GM10248 (cell line): ENCODE data around the gene CCR7.
A peak's percentile ranks its signal among the peaks of the same experiment; 100 is the strongest.

Experiments used
- CTCF ChIA-PET: fragments of 300-600 bp; sonication (Branson Sonifier 250); formaldehyde crosslinking; extraction: SDS; loops from one replicate; lab custom pipeline; 2021; ENCODE audit warnings: antibody characterized with exemption; lab: Yijun Ruan, JAX
- POLR2A ChIA-PET: fragments of 350-650 bp; sonication (Branson Sonifier 250); formaldehyde crosslinking; extraction: SDS; loops from one replicate; lab custom pipeline; 2020; ENCODE audit warnings: antibody characterized with exemption; lab: Yijun Ruan, JAX
- DNase-seq: peaks from one replicate; pipeline ENCODE4 v3.0.0; 2012; ENCODE audit errors: extremely low spot score
- CTCF ChIP-seq: IDR thresholded peaks from 2 replicates; pipeline ENCODE4 v1.5.1; 2012; ENCODE audit warnings: mild to moderate bottlenecking, low read depth; ENCODE audit errors: extremely low read depth, missing control alignments, control extremely low read depth

The CCR7 gene

GRCh38 chr17:40564883-40565768 lies at the start of gene CCR7:
CCR7 (minus strand) TSS chr17:40565472; CDS start chr17:40565409, 63 bp downstream.
- CTCF ChIA-PET, result interaction anchor here (0.9 to 24.3 kb wide), 8 partner anchors 12 to 56 kb away, joined by 3 to 356 read pairs (median 29); no protein-coding TSS in a partner anchor
- peak; percentile 65 for DNase-seq
- POLR2A ChIA-PET, result interaction anchor here (0.5 to 6.2 kb wide), 6 partner anchors 17 to 70 kb away, joined by 3 to 64 read pairs (median 6); no protein-coding TSS in a partner anchor
- TF ChIP-seq CTCF, result no peak

GRCh38 chr17:40614431-40615067 lies 49.3 kb upstream of the CCR7 start:
- CTCF ChIA-PET, result interaction anchor here (0.7 to 6.0 kb wide), 38 partner anchors 8 to 1051 kb away, joined by 3 to 127 read pairs (median 8); partner anchors contain the start of genes CCR7, SMARCE1 and TOP2A
- TF ChIP-seq CTCF, result no peak
- no peak for DNase-seq
- POLR2A ChIA-PET, result interaction anchor here (0.6 to 2.0 kb wide), 10 partner anchors 7 to 87 kb away, joined by 3 to 64 read pairs (median 8); partner anchors contain the start of gene CCR7

- CTCF ChIA-PET, result interaction anchor here (1.1 to 6.0 kb wide), 10 partner anchors 10 to 1049 kb away, joined by 3 to 127 read pairs (median 15); partner anchors contain the start of gene CCR7
Measured at GRCh38 chr17:40613467-40614154, 48.3 kb upstream of the CCR7 start.

GRCh38 chr17:40612599-40613244 lies 47.5 kb upstream of the CCR7 start:
- ChIA-PET CTCF (interaction anchor here (1.9 to 6.0 kb wide), 3 partner anchors 9 to 51 kb away, joined by 5 to 127 read pairs (median 72); partner anchors contain the start of gene CCR7), POLR2A (interaction anchor here (0.6 kb wide), 1 partner anchor 47 kb away, joined by 7 read pairs; the partner anchor contains the start of gene CCR7)
- DNase-seq, result no peak
- TF ChIP-seq CTCF, result no peak

More at GRCh38 chr17:40613467-40614154, 48.3 kb upstream of the CCR7 start:
- DNase-seq, result no peak
- POLR2A ChIA-PET, result no interaction called here
- TF ChIP-seq CTCF, result no peak

- no peak for TF ChIP-seq CTCF
- POLR2A ChIA-PET, result no interaction called here
- DNase-seq, result no peak
- CTCF ChIA-PET, result interaction anchor here (0.9 to 4.1 kb wide), 4 partner anchors 8 to 10 kb away, joined by 3 to 72 read pairs (median 4); no protein-coding TSS in a partner anchor
Measured at GRCh38 chr17:40611840-40612474, 46.7 kb upstream of the CCR7 start.
